Motor neuron (in vitro differentiated cells): ENCODE data around the gene PTPRK. TPM values are rescaled to one million over a fixed set of nuclear protein-coding genes. Genes with fewer than 3 reads are reported as not detected.

ENCODE experiments used
- ATAC-seq, 8 experiments: fragments of 200-7000 bp; cut with Tn5 transposase; replicated peaks in 6 of 8; 2 replicates each; pipeline ENCODE4 v1.8.0; 2021; ENCODE audit warnings: mild to moderate bottlenecking in 8 of 8, moderate library complexity in 8 of 8
- H3K27ac ChIP-seq, 2 donors: fragments of 250-450 bp; sonication (Bioruptor Pico); 2 replicates each; pipeline ENCODE4 v1.9.0; 2021; ENCODE audit warnings: antibody characterized with exemption in 2 of 2, mild to moderate bottlenecking in 2 of 2, moderate library complexity in 1 of 2
- H3K4me1 ChIP-seq, 2 donors: fragments of 250-450 bp; sonication (Bioruptor Pico); replicated peaks in 1 of 2; 2 replicates each; pipeline ENCODE4 v1.6.1; 2021; ENCODE audit warnings: antibody characterized with exemption in 2 of 2, mild to moderate bottlenecking in 2 of 2, moderate library complexity in 1 of 2
- H3K4me3 ChIP-seq, 5 donors: fragments of 250-450 bp; sonication (Bioruptor Pico); 2 replicates each; pipeline ENCODE4 v1.9.0; 2021; ENCODE audit warnings: antibody characterized with exemption in 5 of 5, mild to moderate bottlenecking in 5 of 5, moderate library complexity in 4 of 5
- WGBS, 10 experiments: fragments of 450-650 bp; shearing (Covaris generic); methylation state at CpG; one replicate each; pipeline ENCODE4 v1.0.0; 2022; 5-methylcytosine and 5-hydroxymethylcytosine counted together
- in situ Hi-C, 9 experiments: fragments of 400-800 bp; cut with MboI; loops; one replicate each; pipeline ENCODE4 v1.15.0; 2021; ENCODE audit warnings: low sequenced_read_pairs in 9 of 9, low pct_unique_long_range_greater_than_20kb in 2 of 9; ENCODE audit not compliant: unreplicated experiment in 9 of 9
- total RNA-seq, 8 experiments: library from RNA; unstranded; fragments of 300-600 nt; gene quantifications; 2 replicates each; pipeline versions ENCODE4 v1.2.3 to v1.2.4, GENCODE V29; 2022

Gene PTPRK
- total RNA-seq, 8 experiments from 2014 or later, result 14.4 to 93.9 (median 26.3) TPM

DNA sequence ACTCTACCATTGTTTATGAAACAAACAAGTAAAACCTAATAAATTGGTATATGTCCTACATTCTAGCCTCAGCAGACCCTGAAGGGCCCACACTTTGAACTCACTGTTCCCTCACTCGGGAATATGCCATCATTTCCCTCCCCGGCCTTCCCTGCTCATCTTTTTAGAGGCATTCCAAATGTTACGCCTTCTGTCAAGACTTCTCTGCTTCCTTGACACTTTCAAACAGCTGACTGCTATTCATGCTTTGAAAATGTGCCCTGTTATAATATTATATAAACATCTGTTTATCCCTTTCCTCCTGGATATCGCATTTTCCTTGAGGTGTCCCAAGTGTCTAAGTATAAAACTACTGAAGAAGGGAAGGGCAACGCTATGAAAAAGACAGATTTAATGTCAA is 370.0 kb downstream of the PTPRK start:
- ATAC-seq, result no peak
- Histone ChIP-seq H3K4me1 (no peaks in the 10 kb centered on the region), H3K4me3 (no peak overlapping the region), H3K27ac (no peak overlapping the region)
- in situ Hi-C loops, result no loop called here
- 72 to 100% (median 94%) methylated on average over 2 to 5 of the region's 5 CpGs; no CpG with 5 or more reads in 2 of the 10 experiments for WGBS, 10 experiments

DNA sequence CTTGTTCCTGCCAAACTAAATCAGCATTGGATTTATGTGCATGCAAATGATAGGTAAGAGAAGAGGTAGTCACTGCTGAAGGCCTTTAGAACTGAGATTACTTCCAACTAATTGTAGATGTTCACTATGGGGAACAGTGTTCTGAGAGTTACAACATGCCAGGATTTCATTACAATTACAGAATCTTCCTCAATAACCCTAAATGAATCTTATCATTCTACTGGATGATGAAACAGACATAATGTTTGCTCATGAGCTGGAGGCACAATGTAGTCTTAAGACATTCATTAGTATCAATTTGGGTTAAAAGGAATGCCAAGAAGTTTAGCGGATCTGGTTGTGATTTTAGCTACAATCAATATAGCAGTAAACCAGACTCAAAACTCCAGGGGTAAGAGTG is 370.6 kb downstream of the PTPRK start:
- 86 to 100% (median 91%) methylated on average over 1 of the region's 1 CpG; no CpG with 5 or more reads in 3 of the 10 experiments for WGBS, 10 experiments
- no peak overlapping the region for H3K4me3 ChIP-seq
- ATAC-seq, result no peak
- in situ Hi-C loops, result no loop called here
- H3K27ac ChIP-seq, result no peak overlapping the region
- H3K4me1 ChIP-seq, result no peaks in the 10 kb centered on the region

DNA sequence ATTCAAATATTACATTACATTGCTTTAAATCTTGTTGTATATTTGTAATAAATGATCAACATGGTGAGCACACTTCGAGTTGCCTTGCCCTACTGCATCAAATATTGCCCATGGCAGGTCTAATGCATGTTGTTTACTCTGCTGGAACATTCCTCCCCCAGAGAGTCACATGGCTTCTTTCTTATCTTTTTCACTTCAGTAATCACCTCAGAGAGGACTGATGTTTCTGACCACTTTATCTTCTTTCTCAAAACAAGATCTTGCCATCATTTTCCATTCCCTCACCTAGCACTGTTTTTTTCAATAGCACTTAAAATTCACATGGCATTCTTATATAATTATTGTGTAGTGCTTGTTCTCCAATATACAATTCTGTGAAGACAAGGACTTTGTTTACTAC is 376.1 kb downstream of the PTPRK start:
- ATAC-seq, result no peak
- 60 to 92% (median 81%) methylated on average over 1 of the region's 1 CpG; no CpG with 5 or more reads in 4 of the 10 experiments for WGBS, 10 experiments
- Histone ChIP-seq H3K4me1 (no peaks in the 10 kb centered on the region), H3K4me3 (no peak overlapping the region), H3K27ac (no peak overlapping the region)
- in situ Hi-C loops, result no loop called here

DNA sequence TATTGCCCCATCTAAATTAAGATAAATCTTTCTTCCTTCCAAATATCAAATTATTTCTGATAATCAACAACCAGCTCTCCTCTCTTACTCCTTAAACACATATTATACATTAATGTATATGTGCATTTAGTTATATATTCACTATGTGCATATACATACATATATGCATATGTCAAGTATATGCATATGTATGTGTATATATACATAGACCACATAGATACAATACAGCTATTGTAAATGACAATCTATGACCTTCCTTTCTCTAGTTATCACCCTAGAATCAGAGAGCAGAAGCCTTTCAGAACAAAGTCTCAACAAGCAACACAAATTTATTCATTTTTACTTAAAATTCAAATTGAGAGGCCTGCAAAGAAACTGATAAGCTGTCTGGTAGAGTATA is 378.5 kb downstream of the PTPRK start:
- no peak overlapping the region for H3K4me3 ChIP-seq
- H3K4me1 ChIP-seq, result no peaks in the 10 kb centered on the region
- in situ Hi-C loops, result no loop called here
- no peak overlapping the region for H3K27ac ChIP-seq
- ATAC-seq, result peak in 3 of 8 experiments; percentile 19 to 95 (median 25)

DNA sequence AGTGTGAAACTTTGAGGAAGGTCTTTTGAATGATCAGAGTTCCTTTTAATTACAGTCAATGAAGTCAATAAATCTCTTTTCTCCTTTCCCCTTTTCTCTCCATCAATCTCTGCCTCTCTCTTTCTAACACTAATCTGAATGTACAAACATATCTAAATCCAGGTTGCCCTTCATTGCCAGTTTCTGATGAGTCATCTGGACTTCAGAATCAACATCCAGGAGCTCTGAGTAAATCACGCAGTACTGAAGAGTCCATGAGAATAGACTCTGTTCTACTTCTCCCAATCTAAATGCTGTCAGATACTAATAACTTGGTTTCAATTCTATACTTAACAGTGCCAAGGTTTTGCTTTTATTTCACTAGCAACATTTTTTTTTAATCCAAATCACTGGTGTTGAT is 380.9 kb downstream of the PTPRK start:
- Histone ChIP-seq H3K27ac (no peak overlapping the region), H3K4me3 (no peak overlapping the region), H3K4me1 (no peaks in the 10 kb centered on the region)
- peak in 7 of 8 experiments; percentile 37 to 69 (median 47) for ATAC-seq
- in situ Hi-C loops, result no loop called here
- 15 to 100% (median 60%) methylated on average over 1 of the region's 1 CpG; no CpG with 5 or more reads in 3 of the 10 experiments for WGBS, 10 experiments

DNA sequence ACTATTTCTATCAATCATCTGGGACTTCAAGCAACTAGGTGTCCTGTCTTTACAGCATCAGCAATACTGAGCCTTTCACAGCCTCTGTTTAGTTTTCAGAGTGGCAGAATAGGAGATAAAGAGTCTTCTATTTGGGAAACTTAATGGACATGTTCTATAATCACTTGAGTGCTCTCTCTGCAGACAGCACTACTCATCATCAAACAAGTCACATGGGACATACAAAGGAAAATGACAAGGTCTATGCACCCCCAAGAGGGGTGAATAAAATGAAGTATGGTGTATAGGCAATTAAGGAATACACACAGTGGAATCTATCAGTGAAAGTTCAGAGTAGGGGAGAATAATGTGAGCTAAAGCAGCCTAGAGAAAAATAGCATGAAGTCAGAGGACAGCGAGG is 381.7 kb downstream of the PTPRK start:
- no peak for ATAC-seq
- no peak overlapping the region for H3K4me3 ChIP-seq
- in situ Hi-C loops, result no loop called here
- H3K4me1 ChIP-seq, result no peaks in the 10 kb centered on the region
- no peak overlapping the region for H3K27ac ChIP-seq
- 83 to 100% (median 100%) methylated on average over 1 of the region's 1 CpG; no CpG with 5 or more reads in 1 of the 10 experiments for WGBS, 10 experiments

DNA sequence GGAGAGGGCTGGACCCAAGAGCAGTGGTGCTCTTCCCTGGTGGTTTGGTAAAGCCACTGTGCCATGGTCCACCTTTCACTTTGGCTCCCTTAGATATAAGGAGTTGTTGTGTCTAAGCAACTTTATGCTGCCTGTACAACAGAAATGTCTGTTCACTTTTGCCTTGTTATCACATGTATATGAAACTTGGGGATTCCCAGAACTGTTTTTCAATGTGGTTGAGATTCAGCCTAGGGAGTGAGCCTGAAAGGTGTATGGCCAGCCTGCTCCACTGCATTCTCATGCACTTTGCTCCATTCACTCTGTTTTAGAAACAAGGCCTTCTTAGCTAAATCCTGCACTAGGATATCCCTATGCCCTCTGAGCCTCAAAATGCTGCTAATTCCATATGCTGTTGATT is 385.1 kb downstream of the PTPRK start:
- ATAC-seq, result peak in 1 of 8 experiments; percentile 34
- in situ Hi-C loops, result no loop called here
- Histone ChIP-seq H3K27ac (no peak overlapping the region), H3K4me1 (peaks cover 0 to 5% of the 10 kb centered on the region in 2 donors), H3K4me3 (no peak overlapping the region)

DNA sequence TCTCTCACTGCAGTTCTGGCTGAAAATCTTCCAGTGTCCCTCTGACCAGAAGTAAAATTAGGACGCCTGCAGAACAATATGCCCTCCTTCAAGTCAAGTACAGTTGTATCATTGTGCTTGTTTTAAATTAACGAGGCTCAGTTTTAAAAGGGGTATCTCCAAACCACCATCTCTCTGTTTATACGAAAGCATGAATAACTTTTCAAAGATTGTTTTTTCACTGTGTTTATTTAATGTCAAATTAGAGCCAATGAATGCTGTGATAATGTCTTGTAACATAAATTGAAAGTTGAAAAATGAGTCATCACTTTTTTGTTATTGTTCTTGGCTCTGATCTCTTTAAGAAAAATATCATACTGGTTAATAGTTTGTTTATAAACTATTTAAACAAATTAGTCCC is 388.8 kb downstream of the PTPRK start:
- 24 to 100% (median 90%) methylated on average over 1 to 3 of the region's 3 CpGs; no CpG with 5 or more reads in 1 of the 10 experiments for WGBS, 10 experiments
- no peak overlapping the region for H3K27ac ChIP-seq

DNA sequence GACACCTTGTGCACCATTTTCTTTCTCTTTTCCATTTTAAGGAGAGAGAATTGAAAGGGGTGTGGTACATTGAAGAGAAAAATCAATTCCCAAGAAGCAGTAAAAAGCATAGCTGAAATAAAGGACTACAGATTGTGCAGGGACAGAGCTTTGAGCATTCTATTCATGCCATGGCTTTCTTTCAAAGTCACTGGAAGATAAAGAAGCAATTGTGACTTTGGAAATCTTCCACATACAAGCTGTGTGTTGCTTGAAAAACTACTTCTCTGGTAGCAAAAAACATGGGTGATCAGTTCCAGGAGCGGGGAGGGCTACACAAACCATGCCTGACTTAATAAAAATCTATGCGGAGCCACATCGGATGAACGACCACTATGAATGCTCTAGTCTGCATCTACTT is 389.4 kb downstream of the PTPRK start:
- peak in 2 of 8 experiments; percentile 12 to 26 for ATAC-seq
- Histone ChIP-seq H3K4me1 (peaks cover 0 to 10% of the 10 kb centered on the region in 2 donors), H3K4me3 (no peak overlapping the region), H3K27ac (no peak overlapping the region)
- WGBS, 10 experiments, result 76 to 100% (median 95%) methylated on average over 1 to 4 of the region's 4 CpGs; no CpG with 5 or more reads in 4 of the 10 experiments
- in situ Hi-C loops, result no loop called here

More for the DNA sequence above, 388.8 kb downstream of the PTPRK start:
- no peak for ATAC-seq
- H3K4me1 ChIP-seq, result peaks cover 0 to 10% of the 10 kb centered on the region in 2 donors
- H3K4me3 ChIP-seq, result no peak overlapping the region
- in situ Hi-C loops, result no loop called here

DNA sequence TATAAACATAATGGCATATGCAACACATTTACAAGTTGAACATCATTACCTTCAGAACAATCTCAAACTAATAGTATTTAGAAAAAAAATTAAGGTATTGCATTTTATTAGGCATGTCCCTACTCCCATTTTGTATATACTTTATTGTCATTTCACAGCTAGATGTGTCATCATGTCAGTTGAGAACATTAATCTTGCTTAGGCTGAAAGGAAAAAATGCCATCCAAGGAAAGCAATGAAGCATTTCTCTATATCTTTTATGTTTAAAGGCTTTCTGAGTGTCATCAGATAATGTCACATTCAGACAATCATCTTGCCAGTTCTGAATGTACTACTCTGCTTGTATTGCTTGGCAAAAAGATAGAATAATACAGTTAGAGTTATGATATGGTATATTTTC is 390.7 kb downstream of the PTPRK start:
- peaks cover 0 to 10% of the 10 kb centered on the region in 2 donors for H3K4me1 ChIP-seq
- no peak for ATAC-seq
- H3K27ac ChIP-seq, result no peak overlapping the region
- in situ Hi-C loops, result no loop called here
- no peak overlapping the region for H3K4me3 ChIP-seq

DNA sequence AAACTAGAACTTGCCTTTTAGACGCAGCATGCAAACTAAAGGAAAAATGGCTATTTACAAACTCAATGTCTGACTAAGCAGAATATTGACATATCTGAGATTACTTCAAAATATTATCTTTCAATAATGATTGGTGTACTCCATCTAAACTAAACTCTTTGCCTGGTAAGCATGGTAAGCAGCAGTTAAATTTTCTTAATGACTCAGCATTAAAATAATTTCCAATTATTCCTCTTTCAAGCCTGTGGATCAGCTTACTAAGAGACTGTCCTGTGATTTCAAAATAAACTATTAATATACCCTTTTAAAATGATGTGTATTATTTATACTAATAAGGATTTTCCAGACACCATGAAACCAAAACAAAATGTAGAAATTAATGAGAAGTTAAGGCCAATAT is 392.7 kb downstream of the PTPRK start:
- H3K27ac ChIP-seq, result no peak overlapping the region
- in situ Hi-C loops, result no loop called here
- peaks cover 0 to 10% of the 10 kb centered on the region in 2 donors for H3K4me1 ChIP-seq
- ATAC-seq, result no peak
- no peak overlapping the region for H3K4me3 ChIP-seq
- 93 to 100% (median 100%) methylated on average over 1 of the region's 1 CpG; no CpG with 5 or more reads in 3 of the 10 experiments for WGBS, 10 experiments

DNA sequence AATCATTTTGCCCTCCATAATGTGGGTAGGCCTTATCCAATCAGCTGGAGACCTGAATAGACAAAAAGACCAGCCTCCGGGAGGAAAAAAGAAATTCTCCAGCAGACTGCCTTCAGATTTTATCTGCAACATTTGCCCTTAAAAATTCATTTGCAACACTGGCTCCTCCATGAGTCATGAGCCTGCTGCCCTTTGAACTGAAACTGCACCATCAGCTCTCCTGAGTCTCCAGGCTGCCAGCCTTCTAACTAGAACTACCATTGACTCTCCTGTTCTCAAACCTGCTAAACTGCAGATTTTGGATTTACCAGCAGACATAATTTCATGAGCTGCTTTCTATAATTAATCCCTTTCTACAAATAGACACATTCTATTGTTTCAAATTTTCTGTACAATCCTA is 395.7 kb downstream of the PTPRK start:
- Histone ChIP-seq H3K4me3 (no peak overlapping the region), H3K4me1 (peaks cover 0 to 7% of the 10 kb centered on the region in 2 donors), H3K27ac (no peak overlapping the region)
- in situ Hi-C loops, result no loop called here
- ATAC-seq, result peak in 2 of 8 experiments; percentile 31 to 40
- WGBS, 10 experiments, result 80 to 86% (median 82%) methylated on average over 1 of the region's 1 CpG; no CpG with 5 or more reads in 6 of the 10 experiments

DNA sequence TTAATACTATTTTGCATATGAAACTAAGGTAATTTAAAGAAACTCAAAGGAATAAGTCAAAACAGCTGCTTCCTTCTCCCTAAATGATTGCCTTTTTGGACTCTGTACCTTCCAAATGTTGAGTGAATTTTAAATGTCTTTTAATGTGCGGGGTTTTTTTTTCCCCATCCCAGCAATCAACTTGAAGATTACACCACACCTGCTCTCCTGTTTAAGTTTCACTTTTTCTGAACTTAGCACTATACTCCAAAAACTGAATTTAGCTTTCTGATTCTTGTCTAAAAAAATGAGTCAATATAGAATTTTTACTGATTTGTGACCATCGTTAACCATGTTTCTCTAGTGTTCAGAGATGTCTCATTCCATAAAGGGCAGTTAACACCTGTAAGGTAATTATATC is 398.8 kb downstream of the PTPRK start:
- in situ Hi-C loops, result no loop called here
- Histone ChIP-seq H3K27ac (no peak overlapping the region), H3K4me1 (peaks cover 0 to 11% of the 10 kb centered on the region in 2 donors), H3K4me3 (no peak overlapping the region)
- 79 to 100% (median 97%) methylated on average over 1 to 2 of the region's 2 CpGs for WGBS, 10 experiments
- no peak for ATAC-seq

DNA sequence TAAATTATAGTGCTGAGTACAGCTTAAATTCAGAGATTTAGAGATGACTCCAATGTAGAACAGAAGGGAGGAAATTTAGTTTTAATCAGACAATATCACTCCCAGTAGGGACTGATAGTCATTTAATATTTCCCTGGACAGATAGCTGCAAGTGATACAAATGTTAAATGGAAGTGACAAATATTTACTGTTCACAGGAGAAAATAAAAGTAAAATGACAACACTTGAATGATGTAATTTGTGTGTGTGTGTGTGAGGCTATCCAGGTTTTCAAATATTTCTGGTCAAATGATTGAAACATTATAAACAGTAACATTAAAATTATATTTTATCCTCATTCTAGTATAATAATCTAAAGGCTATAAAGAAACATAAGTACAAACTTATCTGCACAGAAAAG is 399.2 kb downstream of the PTPRK start:
- no peak overlapping the region for H3K27ac ChIP-seq
- H3K4me1 ChIP-seq, result peaks cover 0 to 11% of the 10 kb centered on the region in 2 donors
- H3K4me3 ChIP-seq, result no peak overlapping the region
- ATAC-seq, result no peak
- in situ Hi-C loops, result no loop called here
